Measurements from ENCODE around the gene LTBP3.

LTBP3 gene

GRCh38 chr11:65554057-65554818 is 3.9 kb downstream of the LTBP3 start:
- DNase-seq (ENCODE audit: low read depth, low spot score): no peak

DNA sequence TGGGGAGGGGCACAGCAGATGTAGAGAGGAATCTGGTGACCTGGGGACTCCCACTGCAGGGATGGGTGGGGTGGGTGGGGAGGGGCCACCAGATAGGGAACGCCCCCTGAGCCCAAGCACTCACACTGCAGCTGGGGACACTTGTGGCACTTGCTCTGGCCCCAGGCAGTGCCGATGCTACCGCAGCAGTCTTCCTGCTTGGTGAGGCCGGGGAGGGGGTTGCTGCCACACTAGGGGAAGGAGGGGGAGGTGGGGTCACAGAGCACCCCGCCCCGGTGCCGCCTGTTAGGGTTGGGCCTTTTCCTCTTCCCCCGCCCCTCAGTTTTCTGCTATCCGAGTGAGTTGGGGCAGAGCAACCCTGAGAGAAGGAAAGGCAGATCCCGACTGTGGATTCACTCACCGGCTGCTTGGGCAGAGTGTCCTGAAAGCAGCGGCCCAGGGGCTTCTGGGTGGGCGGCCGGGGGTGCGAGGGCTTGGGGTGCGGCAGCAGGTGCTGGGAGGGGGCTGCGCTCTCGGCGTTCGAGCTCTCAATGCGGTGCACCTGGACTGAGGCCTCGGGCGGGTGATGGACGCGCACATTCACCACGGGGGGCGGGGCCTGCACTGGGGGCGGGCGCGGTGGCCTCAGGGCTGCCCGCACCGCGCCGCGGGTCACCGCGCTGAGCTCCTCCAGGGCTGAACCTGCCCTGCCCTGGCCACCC is 4.7 kb downstream of the LTBP3 start:
- no peak for DNase-seq (ENCODE audit: low read depth, low spot score)

- no peak for DNase-seq (ENCODE audit: low read depth, low spot score)
These were observed 5.7 kb downstream of the LTBP3 start for GRCh38 chr11:65552388-65552951.

GRCh38 chr11:65551572-65552387 is 6.4 kb downstream of the LTBP3 start:
- peak; percentile 64 for DNase-seq (ENCODE audit: low read depth, low spot score)

DNA sequence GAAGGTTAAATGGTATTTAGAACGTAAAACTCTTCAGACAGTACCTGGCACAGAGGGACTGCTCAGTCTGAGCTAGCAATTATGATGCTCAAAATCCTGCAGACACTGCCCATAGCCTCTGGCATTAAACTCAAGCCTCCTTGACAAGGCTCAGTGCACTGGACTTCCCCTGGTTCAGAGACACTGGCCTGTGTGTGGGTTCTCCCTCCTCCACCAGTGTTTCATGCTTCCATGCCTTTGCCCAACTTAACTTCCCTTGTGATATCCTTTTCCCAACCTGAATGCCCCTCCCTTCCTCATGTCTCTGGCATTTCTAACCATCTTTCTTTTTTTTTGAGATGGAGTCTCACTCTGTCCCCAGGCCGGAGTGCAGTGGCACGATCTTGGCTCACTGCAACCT is 9.1 kb downstream of the LTBP3 start:
- DNase-seq (ENCODE audit: low read depth, low spot score): no peak

- no peak for DNase-seq (ENCODE audit: low read depth, low spot score)
These were observed 9.8 kb downstream of the LTBP3 start for GRCh38 chr11:65548395-65548794.

GRCh38 chr11:65547446-65548125 is 10.6 kb downstream of the LTBP3 start:
- DNase-seq (ENCODE audit: low read depth, low spot score): no peak

GRCh38 chr11:65546217-65546958 is 11.8 kb downstream of the LTBP3 start:
- peak; percentile 77 for DNase-seq (ENCODE audit: low read depth, low spot score)

DNA sequence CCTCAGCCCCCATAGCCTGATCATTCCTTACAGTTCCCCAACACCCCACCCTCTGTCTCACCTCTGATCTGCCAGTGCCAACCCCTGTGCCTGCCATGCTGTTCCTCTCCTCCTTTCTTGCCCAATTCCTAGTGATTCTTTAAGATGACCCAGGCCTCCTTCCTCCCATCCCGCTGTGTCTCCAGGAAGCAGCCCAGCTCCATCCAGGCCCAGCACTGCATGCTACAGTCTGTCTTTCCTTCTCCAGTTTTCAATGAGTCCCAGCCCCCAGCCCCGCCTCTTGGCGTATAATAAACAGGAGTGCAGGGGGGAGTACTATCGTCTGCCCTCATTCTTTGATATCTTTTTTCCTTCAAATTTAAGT is 12.3 kb downstream of the LTBP3 start:
- no peak for DNase-seq (ENCODE audit: low read depth, low spot score)

- DNase-seq (ENCODE audit: low read depth, low spot score): no peak
These were observed 15.3 kb downstream of the LTBP3 start for GRCh38 chr11:65542738-65543390.

- no peak for DNase-seq (ENCODE audit: low read depth, low spot score)
These were observed 16.8 kb downstream of the LTBP3 start for GRCh38 chr11:65541093-65541982.

DNA sequence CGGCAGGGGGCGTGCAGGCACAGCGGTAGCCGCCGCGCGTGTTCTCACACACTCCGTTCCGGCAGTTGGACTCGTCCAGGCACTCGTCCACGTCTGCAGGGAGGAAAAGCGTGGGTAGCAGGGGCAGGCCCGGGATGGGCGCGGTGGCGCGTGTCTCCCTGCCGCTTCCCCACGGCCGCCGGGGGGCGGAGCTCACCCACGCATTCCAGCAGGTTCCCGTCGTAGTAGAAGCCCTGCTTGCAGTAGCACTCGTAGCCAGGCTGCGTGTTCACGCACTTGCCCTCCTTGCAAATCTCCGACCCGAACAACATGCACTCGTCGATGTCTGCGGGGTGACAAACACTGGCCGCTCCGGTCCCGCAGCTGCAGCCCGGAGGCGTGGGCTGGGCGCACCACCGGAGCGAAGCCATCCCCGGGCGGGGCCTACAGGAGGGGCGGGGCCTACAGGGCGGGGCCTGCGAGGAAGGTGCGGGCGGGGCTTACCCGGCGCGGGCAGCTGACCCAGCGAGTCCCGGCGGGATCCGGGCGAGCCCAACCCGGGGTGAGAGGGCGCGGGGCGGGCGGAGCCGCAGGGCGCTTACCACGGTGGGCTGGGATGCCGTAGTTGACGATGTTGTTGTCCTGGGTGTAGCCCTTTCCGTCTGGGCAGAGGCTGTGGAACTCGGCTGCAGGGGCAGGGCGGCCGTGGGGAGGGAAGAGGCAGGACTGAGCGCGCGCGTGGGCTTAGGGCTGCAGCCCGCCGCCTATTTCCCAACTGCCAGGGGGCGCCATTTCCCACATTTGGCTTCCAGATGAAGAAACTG is 17.7 kb downstream of the LTBP3 start:
- DNase-seq (ENCODE audit: low read depth, low spot score): peak; percentile 94

DNA sequence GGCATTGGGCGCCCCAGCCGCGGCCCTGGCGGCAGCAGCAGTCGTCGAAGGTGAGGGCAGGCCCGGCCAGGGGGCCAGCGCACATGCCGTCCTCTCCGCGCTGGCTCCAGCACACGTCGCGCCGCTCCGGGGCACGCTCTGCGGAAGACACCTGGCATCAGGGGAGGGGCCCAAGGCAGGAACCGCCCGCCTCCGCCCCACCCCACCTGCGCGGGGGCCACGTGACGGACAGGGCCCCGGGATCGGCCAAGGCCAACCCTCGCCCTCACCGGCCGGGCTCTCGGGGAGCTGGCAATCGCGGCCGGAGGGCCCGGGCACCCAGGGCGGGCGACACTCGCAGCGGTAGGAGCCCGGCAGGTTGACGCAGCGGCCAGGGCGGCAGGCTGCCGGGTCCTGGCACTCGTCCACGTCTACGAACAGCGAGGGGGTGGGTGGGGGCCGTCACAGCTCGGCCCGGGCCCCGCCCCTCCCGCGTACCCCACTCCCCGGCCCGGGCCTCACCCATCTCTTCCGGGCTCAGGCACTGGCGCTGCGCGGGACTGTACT is 18.3 kb downstream of the LTBP3 start:
- DNase-seq (ENCODE audit: low read depth, low spot score): peak; percentile 66

GRCh38 chr11:65538915-65539743 is 19.0 kb downstream of the LTBP3 start:
- DNase-seq (ENCODE audit: low read depth, low spot score): peak; percentile 60

- DNase-seq (ENCODE audit: low read depth, low spot score): no peak
These were observed 19.8 kb downstream of the LTBP3 start for GRCh38 chr11:65538232-65538914.

GRCh38 chr11:65537620-65538231 is 20.4 kb downstream of the LTBP3 start:
- no peak for DNase-seq (ENCODE audit: low read depth, low spot score)
